HL-60 (cell line): ENCODE measurements around the gene SPRYD3.
A peak's percentile ranks its signal among the peaks of the same experiment; 100 is the strongest.

Source experiments
- DNase-seq, 2 experiments: peaks; one replicate each; pipeline ENCODE4 v3.0.0-alpha.2; 2010 to 2020; ENCODE audit warnings: low read depth in 1 of 2, low spot score in 1 of 2
- H3K27ac ChIP-seq: fragments of 250-450 bp; sonication (Bioruptor Pico); replicated peaks from 2 replicates; pipeline ENCODE4 v1.5.1; 2020; ENCODE audit warnings: mild to moderate bottlenecking, moderate library complexity
- H3K27me3 ChIP-seq: fragments of 250-450 bp; sonication (Bioruptor Pico); 2 replicates; pipeline ENCODE4 v1.5.1; 2021; ENCODE audit warnings: mild to moderate bottlenecking, moderate library complexity; ENCODE audit not compliant: insufficient read depth, poor library complexity, severe bottlenecking
- H3K4me3 ChIP-seq: replicated peaks from 2 replicates; pipeline ENCODE4 v1.5.1; 2011; ENCODE audit warnings: mild to moderate bottlenecking, control low read depth, low read length; ENCODE audit not compliant: insufficient read depth
- CTCF ChIP-seq: IDR thresholded peaks from one replicate; pipeline ENCODE4 v1.5.1; 2011; ENCODE audit warnings: low read length, control low read depth, inconsistent platforms; ENCODE audit not compliant: insufficient read depth
- GABPA ChIP-seq: IDR thresholded peaks from 2 replicates; pipeline ENCODE4 v1.6.1; 2012; ENCODE audit warnings: low read depth
- POLR2AphosphoS5 ChIP-seq: IDR thresholded peaks from 2 replicates; pipeline ENCODE4 v1.6.1; 2012; ENCODE audit warnings: low read depth
- REST ChIP-seq: IDR thresholded peaks from 2 replicates; pipeline ENCODE4 v1.6.1; 2012; ENCODE audit warnings: low read depth; ENCODE audit not compliant: insufficient replicate concordance
- SPI1 ChIP-seq: IDR thresholded peaks from 2 replicates; pipeline ENCODE4 v1.6.1; 2012; ENCODE audit warnings: low read depth, mild to moderate bottlenecking, borderline replicate concordance
- long read RNA-seq: library from polyadenylated mRNA; unstranded; transcript quantifications from one replicate; pipeline ENCODE4 v2.0.0, GENCODE V29; 2020

Gene SPRYD3
- long read RNA-seq, transcript SPRYD3-201 (11 exons, 2,932 nt), result major isoform, 43 of 50 reads
- long read RNA-seq, partial matches to known transcripts, result 1 of 50 reads
- long read RNA-seq, other reads (novel, unspliced or antisense), result 6 of 50 reads

- peak; percentile 94 to 97 for DNase-seq
- no peaks in the 10 kb centered on the region for H3K27me3 ChIP-seq
- peak within 1 kb of the TSS; percentile 84 for H3K4me3 ChIP-seq
- TF ChIP-seq SPI1 (no peak), POLR2AphosphoS5 (peak; percentile 70)
- H3K27ac ChIP-seq, result peak within 1 kb of the TSS; percentile 70
Measured at GRCh38 chr12:53079226-53080117, at the start of gene SPRYD3. TSS of gene SPRYD3 (minus strand) at chr12:53079390. CDS start at chr12:53079333, 57 bp downstream.

GRCh38 chr12:53127169-53127568, 48.0 kb upstream of the SPRYD3 start:
- Histone ChIP-seq H3K27me3 (no peaks in the 10 kb centered on the region), H3K27ac (no peak overlapping the region), H3K4me3 (no peak overlapping the region)
- DNase-seq, result no peak
- TF ChIP-seq SPI1, result no peak
- TF ChIP-seq GABPA, result no peak

- Histone ChIP-seq H3K4me3 (no peak overlapping the region), H3K27ac (no peak overlapping the region), H3K27me3 (no peaks in the 10 kb centered on the region)
- DNase-seq, result no peak
- TF ChIP-seq SPI1 (no peak), GABPA (no peak), REST (no peak), CTCF (no peak), POLR2AphosphoS5 (no peak)
Measured at GRCh38 chr12:53124352-53124723, 45.1 kb upstream of the SPRYD3 start.

- H3K27ac ChIP-seq, result no peak overlapping the region
- DNase-seq, result no peak
- TF ChIP-seq SPI1, result no peak
- no peak for TF ChIP-seq CTCF
- TF ChIP-seq GABPA, result no peak
- no peak for TF ChIP-seq REST
- TF ChIP-seq POLR2AphosphoS5, result no peak
- H3K27me3 ChIP-seq, result no peaks in the 10 kb centered on the region
- no peak overlapping the region for H3K4me3 ChIP-seq
Measured at GRCh38 chr12:53123578-53124351, 44.6 kb upstream of the SPRYD3 start.
